IMR-90 (cell line): Measurements from ENCODE around the gene MYO1D. TPM values are rescaled to one million over a fixed set of nuclear protein-coding genes. Genes with fewer than 3 reads are reported as not detected.

Experiments
- ATAC-seq: fragments of 200-7000 bp; cut with Tn5 transposase; 2 replicates; pipeline ENCODE4 v1.9.1; 2020; ENCODE audit warnings: low read depth, mild to moderate bottlenecking, moderate library complexity
- BruUV-seq: library from RNA; stranded (reverse); fragments of 400-500 nt; replicated peaks from 2 replicates; lab custom pipeline; 2021; lab: Mats Ljungman, UMichigan
- CTCF ChIA-PET: fragments of 300-600 bp; formaldehyde crosslinking; extraction: SDS; loops from one replicate; lab custom pipeline; 2021; ENCODE audit warnings: antibody characterized with exemption; lab: Yijun Ruan, JAX
- POLR2A ChIA-PET: fragments of 300-600 bp; sonication (Branson Sonifier 250); formaldehyde crosslinking; loops from one replicate; lab custom pipeline; 2022; ENCODE audit warnings: antibody characterized with exemption; ENCODE audit not compliant: unreplicated experiment; lab: Charles Lee
- DNase-seq: peaks from one replicate; pipeline ENCODE4 v3.0.0; 2013
- H2AFZ ChIP-seq: replicated peaks from 2 replicates; pipeline ENCODE3; 2013; ENCODE audit warnings: low read length, mild to moderate bottlenecking; ENCODE audit not compliant: poor library complexity
- H2AK5ac ChIP-seq: 2 replicates; pipeline ENCODE4 v1.6.1; 2013; ENCODE audit warnings: low read depth, low read length, inconsistent platforms
- H2AK9ac ChIP-seq: replicated peaks from 2 replicates; pipeline ENCODE3; 2013; ENCODE audit warnings: mild to moderate bottlenecking, low read depth, low read length, moderate library complexity; ENCODE audit not compliant: poor library complexity
- H2BK120ac ChIP-seq: 2 replicates; pipeline ENCODE4 v1.6.1; 2013; ENCODE audit warnings: low read depth, low read length, inconsistent platforms
- H2BK15ac ChIP-seq: 3 replicates; pipeline ENCODE4 v1.6.1; 2013; ENCODE audit warnings: low read depth, low read length, inconsistent platforms
- H2BK20ac ChIP-seq: 2 replicates; pipeline ENCODE4 v1.6.1; 2013; ENCODE audit warnings: low read depth, mild to moderate bottlenecking, inconsistent platforms, low read length, moderate library complexity
- H2BK5ac ChIP-seq: 2 replicates; pipeline ENCODE4 v1.6.1; 2013; ENCODE audit warnings: mild to moderate bottlenecking, low read depth, low read length, inconsistent platforms; ENCODE audit not compliant: poor library complexity, severe bottlenecking
- H3K14ac ChIP-seq: replicated peaks from 2 replicates; pipeline ENCODE4 v1.6.1; 2013; ENCODE audit warnings: low read depth, low read length, inconsistent platforms
- H3K18ac ChIP-seq: 2 replicates; pipeline ENCODE4 v1.6.1; 2013; ENCODE audit warnings: low read depth, low read length, control low read depth
- H3K23ac ChIP-seq: 2 replicates; pipeline ENCODE4 v1.6.1; 2013; ENCODE audit warnings: low read depth, low read length, inconsistent platforms
- H3K27ac ChIP-seq: 2 replicates; pipeline ENCODE4 v1.5.1; 2013; ENCODE audit warnings: mild to moderate bottlenecking, control low read depth, low read length; ENCODE audit not compliant: insufficient read depth
- H3K27me3 ChIP-seq: 2 replicates; pipeline ENCODE4 v1.6.1; 2013; ENCODE audit warnings: low read length; ENCODE audit not compliant: control insufficient read depth, insufficient read depth
- H3K36me3 ChIP-seq: 2 replicates; pipeline ENCODE4 v1.6.1; 2013; ENCODE audit warnings: low read length, mixed read lengths; ENCODE audit not compliant: control insufficient read depth, insufficient read depth
- H3K4ac ChIP-seq: 2 replicates; pipeline ENCODE4 v1.6.1; 2013; ENCODE audit warnings: low read depth, low read length, inconsistent platforms
- H3K4me1 ChIP-seq: 2 replicates; pipeline ENCODE4 v1.6.1; 2013; ENCODE audit warnings: low read length, mixed read lengths; ENCODE audit not compliant: control insufficient read depth, insufficient read depth
- H3K4me2 ChIP-seq: 2 replicates; pipeline ENCODE4 v1.6.1; 2013; ENCODE audit warnings: low read depth, mild to moderate bottlenecking, control low read depth, low read length, moderate library complexity
- H3K4me3 ChIP-seq: 2 replicates; pipeline ENCODE4 v1.5.1; 2013; ENCODE audit warnings: low read depth, mild to moderate bottlenecking, control low read depth, low read length, moderate library complexity; ENCODE audit not compliant: insufficient read depth
- H3K56ac ChIP-seq: 2 replicates; pipeline ENCODE4 v1.6.1; 2013; ENCODE audit warnings: low read length, inconsistent platforms; ENCODE audit not compliant: insufficient read depth; ENCODE audit errors: extremely low read depth
- H3K79me1 ChIP-seq, 2 experiments: 2 replicates each; pipeline ENCODE4 v1.6.1; 2013; ENCODE audit warnings: low read length in 2 of 2, inconsistent platforms in 1 of 2, low read depth in 1 of 2
- H3K9ac ChIP-seq: 2 replicates; pipeline ENCODE4 v1.6.1; 2013; ENCODE audit warnings: low read depth, low read length, control low read depth
- H3K9me1 ChIP-seq: 2 replicates; pipeline ENCODE4 v1.6.1; 2013; ENCODE audit warnings: low read length, inconsistent platforms; ENCODE audit not compliant: insufficient read depth
- H3K9me3 ChIP-seq: 2 replicates; pipeline ENCODE4 v1.6.1; 2013; ENCODE audit warnings: low read length; ENCODE audit not compliant: control insufficient read depth, insufficient read depth
- H4K20me1 ChIP-seq: 2 replicates; pipeline ENCODE4 v1.6.1; 2013; ENCODE audit warnings: low read length, inconsistent platforms; ENCODE audit not compliant: insufficient read depth
- H4K5ac ChIP-seq: 2 replicates; pipeline ENCODE4 v1.6.1; 2013; ENCODE audit warnings: mild to moderate bottlenecking, low read depth, low read length, control low read depth
- H4K8ac ChIP-seq, 2 experiments: 2 replicates each; pipeline ENCODE4 v1.6.1; 2013; ENCODE audit warnings: low read depth in 2 of 2, low read length in 2 of 2, control low read depth in 1 of 2, inconsistent platforms in 1 of 2
- H4K91ac ChIP-seq: 2 replicates; pipeline ENCODE4 v1.6.1; 2013; ENCODE audit warnings: low read depth, low read length, inconsistent platforms; ENCODE audit not compliant: insufficient read depth
- BHLHE40 ChIP-seq: fragments of 150-350 bp; IDR thresholded peaks from 2 replicates; pipeline ENCODE4 v1.6.1; 2016; ENCODE audit warnings: mild to moderate bottlenecking, low read depth, low read length
- CTCF ChIP-seq: conservative IDR thresholded peaks from 2 replicates; pipeline ENCODE4 v1.5.1; 2012; ENCODE audit warnings: mild to moderate bottlenecking, low read depth, low read length, improper control_type of control experiment
- FOS ChIP-seq: fragments of 150-350 bp; IDR thresholded peaks from 2 replicates; pipeline ENCODE4 v1.6.1; 2016; ENCODE audit warnings: low read depth, low read length
- POLR2A ChIP-seq: IDR thresholded peaks from 2 replicates; pipeline ENCODE4 v1.6.1; 2012; ENCODE audit warnings: mild to moderate bottlenecking, low read depth, low read length
- RAD21 ChIP-seq: IDR thresholded peaks from 2 replicates; pipeline ENCODE4 v1.6.1; 2012; ENCODE audit warnings: low read length, improper control_type of control experiment
- dilution Hi-C: fragments of 300-500 bp; cut with HindIII; formaldehyde crosslinking; loops from one replicate; pipeline ENCODE4 v1.14.3; 2018; ENCODE audit warnings: low sequenced_read_pairs; ENCODE audit not compliant: unreplicated experiment
- in situ Hi-C: fragments of 300-500 bp; cut with MboI; formaldehyde crosslinking; loops from 3 replicates; pipeline ENCODE4 v1.14.3; 2019; ENCODE audit warnings: low sequenced_read_pairs, inconsistent platforms, mixed read lengths
- intact Hi-C: fragments of 100-400 bp; cut with micrococcal nuclease; formaldehyde crosslinking; loops from 2 replicates; pipeline ENCODE4 v1.10.0; 2022
- polyA plus RNA-seq, 3 experiments: library from polyadenylated mRNA; depleted of rRNA; stranded (reverse); fragments of >200 nt; gene quantifications; 2 replicates each; pipeline ENCODE4 v1.2.3, GENCODE V29; 2012; ENCODE audit warnings: low replicate concordance in 1 of 3
- total RNA-seq: library from RNA; depleted of rRNA; stranded (reverse); fragments of >200 nt; gene quantifications from 2 replicates; pipeline ENCODE4 v1.2.3, GENCODE V29; 2012

MYO1D gene
- total and polyA plus RNA-seq, 2 of the 4 experiments (the other 2 are of a cell fraction): 0.63 to 0.90 TPM

- Histone ChIP-seq H3K23ac (no peak overlapping the region), H3K56ac (no peak overlapping the region), H3K79me1 (no peaks in the 10 kb centered on the region), H4K8ac (no peak overlapping the region), H2AFZ (no peak overlapping the region), H3K9me1 (no peaks in the 10 kb centered on the region), H2BK120ac (no peak overlapping the region), H3K4me1 (peaks cover 4% of the 10 kb centered on the region; the same call in 1 of the 2 replicates), H2BK20ac (no peak overlapping the region), H3K4ac (no peak overlapping the region), H3K27ac (no peak overlapping the region), H3K14ac (no peak overlapping the region), H3K36me3 (no peaks in the 10 kb centered on the region), H4K5ac (no peak overlapping the region), H3K9ac (no peak overlapping the region), H3K18ac (no peak overlapping the region), H3K4me2 (no peak overlapping the region), H2BK5ac (no peak overlapping the region), H3K27me3 (peaks cover 5% of the 10 kb centered on the region; the same call in 1 of the 2 replicates), H2AK9ac (no peak overlapping the region), H3K9me3 (no peaks in the 10 kb centered on the region), H4K20me1 (no peaks in the 10 kb centered on the region), H2BK15ac (no peak overlapping the region), H2AK5ac (no peak overlapping the region), H4K91ac (no peak overlapping the region), H3K4me3 (no peak overlapping the region)
- POLR2A ChIA-PET: no interaction called here
- dilution Hi-C loops (no loop called here), intact Hi-C loops (no loop called here), in situ Hi-C loops (loop anchor here (25.0 kb wide), 1 partner anchor 130 kb away; no protein-coding TSS in a partner anchor)
- CTCF ChIA-PET: no interaction called here
- DNase-seq (no peak), ATAC-seq (no peak)
- no TSS peak for BruUV-seq
- TF ChIP-seq BHLHE40 (no peak), POLR2A (no peak), CTCF (no peak), RAD21 (no peak), FOS (no peak)
Observed at GRCh38 chr17:32917081-32917480, 40.2 kb upstream of the MYO1D start.
